ENCODE measurements around the gene GRM8. TPM values are rescaled to one million over a fixed set of nuclear protein-coding genes. Genes with fewer than 3 reads are reported as not detected.
"Not testable (repeated sequence)": the region's sequence is repeated elsewhere in the genome, so short reads cannot be mapped to it uniquely, and the experiment has no call there.

GRM8 gene
- total and polyA plus RNA-seq, 2 donors: 0.48 to 2.1 TPM

GRCh38 chr7:126948664-126949063 is 304.1 kb downstream of the GRM8 start:
- no peak overlapping the region for H3K27ac ChIP-seq (ENCODE audit: low read depth)
- no peak for DNase-seq (ENCODE audit: extremely low spot score)
- no peaks in the 10 kb centered on the region for H3K4me1 ChIP-seq (ENCODE audit: insufficient read depth)
- 85% methylated on average over 4 of the region's 4 CpGs for WGBS
- H3K4me3 ChIP-seq (ENCODE audit: low read depth, low read length): no peak overlapping the region
- H3K36me3 ChIP-seq (ENCODE audit: insufficient read depth): no peaks in the 10 kb centered on the region

GRCh38 chr7:126940723-126941307 is 311.9 kb downstream of the GRM8 start:
- DNase-seq (ENCODE audit: extremely low spot score): no peak
- H3K4me3 ChIP-seq (ENCODE audit: low read depth, low read length): no peak overlapping the region
- 77% methylated on average over 4 of the region's 4 CpGs for WGBS
- no peak overlapping the region for H3K27ac ChIP-seq (ENCODE audit: low read depth)
- no peaks in the 10 kb centered on the region for H3K36me3 ChIP-seq (ENCODE audit: insufficient read depth)
- no peaks in the 10 kb centered on the region for H3K4me1 ChIP-seq (ENCODE audit: insufficient read depth)

GRCh38 chr7:126937171-126937570 is 315.6 kb downstream of the GRM8 start:
- DNase-seq (ENCODE audit: extremely low spot score): no peak
- WGBS: 52% methylated on average over 2 of the region's 2 CpGs
- H3K27ac ChIP-seq (ENCODE audit: low read depth): no peak overlapping the region

GRCh38 chr7:126931581-126931980 is 321.2 kb downstream of the GRM8 start:
- Histone ChIP-seq H3K36me3 (ENCODE audit: insufficient read depth) (no peaks in the 10 kb centered on the region), H3K4me3 (ENCODE audit: low read depth, low read length) (no peak overlapping the region), H3K4me1 (ENCODE audit: insufficient read depth) (no peaks in the 10 kb centered on the region), H3K27ac (ENCODE audit: low read depth) (no peak overlapping the region)
- no peak for DNase-seq (ENCODE audit: extremely low spot score)

More at GRCh38 chr7:126937171-126937570, 315.6 kb downstream of the GRM8 start:
- Histone ChIP-seq H3K4me3 (ENCODE audit: low read depth, low read length) (no peak overlapping the region), H3K4me1 (ENCODE audit: insufficient read depth) (no peaks in the 10 kb centered on the region), H3K36me3 (ENCODE audit: insufficient read depth) (no peaks in the 10 kb centered on the region)

- Histone ChIP-seq H3K4me3 (ENCODE audit: low read depth, low read length) (no peak overlapping the region), H3K4me1 (ENCODE audit: insufficient read depth) (no peaks in the 10 kb centered on the region), H3K27ac (ENCODE audit: low read depth) (no peak overlapping the region), H3K36me3 (ENCODE audit: insufficient read depth) (no peaks in the 10 kb centered on the region)
- DNase-seq (ENCODE audit: extremely low spot score): no peak
- 78% methylated on average over 2 of the region's 2 CpGs for WGBS
Measured at GRCh38 chr7:126930166-126930565, 322.6 kb downstream of the GRM8 start.

- Histone ChIP-seq H3K27ac (ENCODE audit: low read depth) (no peak overlapping the region), H3K4me1 (ENCODE audit: insufficient read depth) (no peaks in the 10 kb centered on the region), H3K4me3 (ENCODE audit: low read depth, low read length) (no peak overlapping the region), H3K36me3 (ENCODE audit: insufficient read depth) (no peaks in the 10 kb centered on the region)
- WGBS: 31% methylated on average over 2 of the region's 2 CpGs
- no peak for DNase-seq (ENCODE audit: extremely low spot score)
Measured at GRCh38 chr7:126924477-126924876, 328.3 kb downstream of the GRM8 start.

- H3K36me3 ChIP-seq (ENCODE audit: insufficient read depth): not testable (repeated sequence)
Measured at GRCh38 chr7:126911627-126912026, 341.1 kb downstream of the GRM8 start.

GRCh38 chr7:126908564-126908963 is 344.2 kb downstream of the GRM8 start:
- H3K4me1 ChIP-seq (ENCODE audit: insufficient read depth); H3K27ac ChIP-seq (ENCODE audit: low read depth): not testable (repeated sequence)

More at GRCh38 chr7:126911627-126912026, 341.1 kb downstream of the GRM8 start:
- DNase-seq (ENCODE audit: extremely low spot score); H3K27ac ChIP-seq (ENCODE audit: low read depth); H3K4me1 ChIP-seq (ENCODE audit: insufficient read depth); H3K4me3 ChIP-seq (ENCODE audit: low read depth, low read length): not testable (repeated sequence)
- WGBS: 90% methylated on average over 4 of the region's 4 CpGs

GRCh38 chr7:126907657-126908056 is 345.1 kb downstream of the GRM8 start:
- DNase-seq (ENCODE audit: extremely low spot score); H3K4me1 ChIP-seq (ENCODE audit: insufficient read depth); H3K27ac ChIP-seq (ENCODE audit: low read depth); H3K4me3 ChIP-seq (ENCODE audit: low read depth, low read length); H3K36me3 ChIP-seq (ENCODE audit: insufficient read depth): not testable (repeated sequence)
- WGBS: 83% methylated on average over 6 of the region's 6 CpGs

More at GRCh38 chr7:126908564-126908963, 344.2 kb downstream of the GRM8 start:
- not testable (repeated sequence) for H3K36me3 ChIP-seq (ENCODE audit: insufficient read depth); H3K4me3 ChIP-seq (ENCODE audit: low read depth, low read length); DNase-seq (ENCODE audit: extremely low spot score)

- not testable (repeated sequence) for H3K27ac ChIP-seq (ENCODE audit: low read depth); H3K4me1 ChIP-seq (ENCODE audit: insufficient read depth); DNase-seq (ENCODE audit: extremely low spot score); H3K36me3 ChIP-seq (ENCODE audit: insufficient read depth); H3K4me3 ChIP-seq (ENCODE audit: low read depth, low read length)
- 86% methylated on average over 2 of the region's 2 CpGs for WGBS
Measured at GRCh38 chr7:126905255-126905654, 347.5 kb downstream of the GRM8 start.

- H3K36me3 ChIP-seq (ENCODE audit: insufficient read depth); H3K4me3 ChIP-seq (ENCODE audit: low read depth, low read length); H3K27ac ChIP-seq (ENCODE audit: low read depth); H3K4me1 ChIP-seq (ENCODE audit: insufficient read depth); DNase-seq (ENCODE audit: extremely low spot score): not testable (repeated sequence)
- 48% methylated on average over 6 of the region's 6 CpGs for WGBS
Measured at GRCh38 chr7:126901041-126901765, 351.5 kb downstream of the GRM8 start.

- not testable (repeated sequence) for DNase-seq (ENCODE audit: extremely low spot score)
- 85% methylated on average over 1 of the region's 1 CpG for WGBS
Measured at GRCh38 chr7:126887980-126888379, 364.8 kb downstream of the GRM8 start.

GRCh38 chr7:126887560-126887959 is 365.2 kb downstream of the GRM8 start:
- not testable (repeated sequence) for H3K4me1 ChIP-seq (ENCODE audit: insufficient read depth); H3K27ac ChIP-seq (ENCODE audit: low read depth); H3K36me3 ChIP-seq (ENCODE audit: insufficient read depth); H3K4me3 ChIP-seq (ENCODE audit: low read depth, low read length); DNase-seq (ENCODE audit: extremely low spot score)
- 67% methylated on average over 4 of the region's 4 CpGs for WGBS

More at GRCh38 chr7:126887980-126888379, 364.8 kb downstream of the GRM8 start:
- H3K4me1 ChIP-seq (ENCODE audit: insufficient read depth); H3K27ac ChIP-seq (ENCODE audit: low read depth); H3K36me3 ChIP-seq (ENCODE audit: insufficient read depth); H3K4me3 ChIP-seq (ENCODE audit: low read depth, low read length): not testable (repeated sequence)

- not testable (repeated sequence) for H3K4me3 ChIP-seq (ENCODE audit: low read depth, low read length); H3K27ac ChIP-seq (ENCODE audit: low read depth); H3K36me3 ChIP-seq (ENCODE audit: insufficient read depth); H3K4me1 ChIP-seq (ENCODE audit: insufficient read depth); DNase-seq (ENCODE audit: extremely low spot score)
- WGBS: 80% methylated on average over 1 of the region's 1 CpG
Measured at GRCh38 chr7:126882730-126883129, 370.0 kb downstream of the GRM8 start.

All from urinary bladder (tissue), 4 donors.